Ovary (tissue), 9 donors: ENCODE data around the gene TSHZ2. TPM values are rescaled to one million over a fixed set of nuclear protein-coding genes. Genes with fewer than 3 reads are reported as not detected.

Experiments used
- DNase-seq, 5 donors: peaks; one replicate each; pipeline ENCODE4 v3.0.0-alpha.2; 2019 to 2020
- H3K27ac ChIP-seq, 2 donors: fragments of 200-600 bp; one replicate each; pipeline versions ENCODE4 v1.5.1 to v1.8.0; 2019 to 2022
- H3K27me3 ChIP-seq: fragments of 200-600 bp; one replicate; pipeline ENCODE4 v1.8.0; 2022
- H3K36me3 ChIP-seq: fragments of 200-600 bp; sonication (generic); one replicate; pipeline ENCODE4 v1.5.1; 2019
- H3K4me1 ChIP-seq: one replicate; pipeline ENCODE4 v1.8.1; 2013; ENCODE audit warnings: mild to moderate bottlenecking, moderate library complexity; ENCODE audit not compliant: insufficient read depth
- H3K4me3 ChIP-seq: fragments of 200-600 bp; sonication (generic); one replicate; pipeline ENCODE4 v1.5.1; 2017
- H3K9me3 ChIP-seq, 2 donors: fragments of 200-600 bp in 1 of 2; sonication (generic) in 1 of 2; one replicate each; pipeline versions ENCODE4 v1.5.1 to v1.8.1; 2013 to 2019; ENCODE audit warnings: mild to moderate bottlenecking in 1 of 2, moderate library complexity in 1 of 2
- CTCF ChIP-seq, 3 donors: fragments of 450-650 bp in 2 of 3; fragments of 200-600 bp in 1 of 3; IDR thresholded peaks; one replicate each; pipeline versions ENCODE4 v1.5.1 to v1.8.0; 2016 to 2022; ENCODE audit warnings: antibody characterized with exemption in 3 of 3, mild to moderate bottlenecking in 1 of 3
- EP300 ChIP-seq: sonication (generic); formaldehyde crosslinking; IDR thresholded peaks from one replicate; pipeline ENCODE4 v1.6.1; 2017; ENCODE audit warnings: antibody characterized with exemption
- POLR2A ChIP-seq: fragments of 450-650 bp; IDR thresholded peaks from one replicate; pipeline ENCODE4 v1.6.1; 2017; ENCODE audit warnings: antibody characterized with exemption, mild to moderate bottlenecking, moderate library complexity
- WGBS, 3 donors: extraction: QIAGEN DNeasy Blood & Tissue Kit in 1 of 3; methylation state at CpG; one replicate each; pipeline versions ENCODE4 v1.1.5 to v1.1.7; 2013 to 2017; 5-methylcytosine and 5-hydroxymethylcytosine counted together
- intact Hi-C, 4 donors: fragments of 100-400 bp; cut with DNase I; formaldehyde crosslinking; loops; one replicate each; pipeline versions ENCODE4 v1.11.0 to v1.15.1; 2022 to 2023
- polyA plus RNA-seq, 2 donors: library from polyadenylated mRNA; stranded (reverse); fragments of 200-250 nt in 1 of 2; fragments of 350-450 nt in 1 of 2; fragmentation: Illumina TruSeq in 1 of 2; extraction: RNeasy Lipid Tissue Mini Kit (QIAGEN cat#74804) in 1 of 2; gene quantifications; one replicate each; pipeline ENCODE4 v1.2.3, GENCODE V29; 2013 to 2014
- total RNA-seq, 7 donors: library from RNA; depleted of rRNA in 2 of 7; stranded (reverse); fragments of >200 nt in 2 of 7; fragmentation: NEBNext Ultra II Directional in 3 of 7; extraction: Animal tissue kit (Norgen Biotek cat#: 25700) in 3 of 7; gene quantifications; one replicate each; pipeline versions ENCODE4 v1.1.0 to v1.2.4, GENCODE V29; 2016 to 2023
- donor health status: DM: no; HTN: no; CAD: no; lungs with moderate emphysema.
- donor health status: DM: no; HTN: no; CAD: no.
- donor health status: Bipolar disorder and iron deficiency.
- donor health status: DM: yes; HTN: yes; CAD: no.
- donor health status: DM: no; HTN: no; CAD: no.
- donor health status: DM: yes; HTN: yes; CAD: no.

The TSHZ2 gene
- total and polyA plus RNA-seq, 9 donors = 18.2 to 113 (median 40.2) TPM

GRCh38 chr20:53493311-53493857 is 521.2 kb downstream of the TSHZ2 start:
- no peak overlapping the region for H3K4me3 ChIP-seq
- H3K9me3 ChIP-seq = no peaks in the 10 kb centered on the region
- no peaks in the 10 kb centered on the region for H3K36me3 ChIP-seq
- intact Hi-C loops = no loop called here
- no peaks in the 10 kb centered on the region for H3K27me3 ChIP-seq
- WGBS, 3 donors = 8 to 10% (median 8%) methylated on average over 4 of the region's 4 CpGs
- TF ChIP-seq POLR2A (no peak), EP300 (no peak), CTCF (IDR thresholded peaks at IDR 0.05) (peak in 1 of 3 donors; percentile 23)
- H3K27ac ChIP-seq = no peak overlapping the region
- peaks cover 1% of the 10 kb centered on the region for H3K4me1 ChIP-seq
- no peak for DNase-seq

GRCh38 chr20:53494753-53495152 is 522.6 kb downstream of the TSHZ2 start:
- Histone ChIP-seq H3K4me3 (no peak overlapping the region), H3K9me3 (no peaks in the 10 kb centered on the region), H3K4me1 (peaks cover 1% of the 10 kb centered on the region), H3K27me3 (no peaks in the 10 kb centered on the region), H3K36me3 (no peaks in the 10 kb centered on the region), H3K27ac (no peak overlapping the region)
- WGBS, 3 donors = 94 to 96% (median 95%) methylated on average over 5 of the region's 5 CpGs
- intact Hi-C loops = no loop called here
- TF ChIP-seq CTCF (IDR thresholded peaks at IDR 0.05) (no peak), POLR2A (no peak), EP300 (no peak)
- DNase-seq = no peak

- Histone ChIP-seq H3K27ac (no peak overlapping the region), H3K9me3 (no peaks in the 10 kb centered on the region), H3K27me3 (no peaks in the 10 kb centered on the region), H3K36me3 (no peaks in the 10 kb centered on the region), H3K4me1 (peaks cover 1% of the 10 kb centered on the region), H3K4me3 (no peak overlapping the region)
- DNase-seq = no peak
- TF ChIP-seq POLR2A (no peak), EP300 (no peak), CTCF (IDR thresholded peaks at IDR 0.05) (no peak)
- 79 to 90% (median 83%) methylated on average over 14 of the region's 14 CpGs for WGBS, 3 donors
- intact Hi-C loops = no loop called here
These were observed 523.4 kb downstream of the TSHZ2 start for GRCh38 chr20:53495398-53496092.

GRCh38 chr20:53497246-53497645 is 525.1 kb downstream of the TSHZ2 start:
- no peak for DNase-seq
- intact Hi-C loops = no loop called here
- Histone ChIP-seq H3K36me3 (no peaks in the 10 kb centered on the region), H3K4me3 (no peak overlapping the region), H3K27ac (no peak overlapping the region), H3K9me3 (no peaks in the 10 kb centered on the region), H3K27me3 (no peaks in the 10 kb centered on the region), H3K4me1 (peaks cover 1% of the 10 kb centered on the region)
- 81 to 97% (median 97%) methylated on average over 3 of the region's 3 CpGs for WGBS, 3 donors
- TF ChIP-seq POLR2A (no peak), CTCF (IDR thresholded peaks at IDR 0.05) (no peak), EP300 (no peak)
